GM12875 (cell line): ENCODE measurements around the gene IL37.

ENCODE experiments used
- H3K4me3 ChIP-seq: one replicate; pipeline ENCODE4 v1.5.1; 2011; ENCODE audit warnings: low read depth, low read length, control low read depth
- TF ChIP-seq, protein P1 (sequence below): IDR thresholded peaks from 2 replicates; pipeline ENCODE4 v1.5.1; 2011; ENCODE audit warnings: low read depth, mild to moderate bottlenecking, control low read depth, inconsistent platforms, low read length, moderate library complexity, borderline replicate concordance; ENCODE audit not compliant: insufficient read depth

Gene IL37

GRCh38 chr2:112939425-112939824 is 28.5 kb downstream of the IL37 start:
- TF ChIP-seq, protein P1, sequence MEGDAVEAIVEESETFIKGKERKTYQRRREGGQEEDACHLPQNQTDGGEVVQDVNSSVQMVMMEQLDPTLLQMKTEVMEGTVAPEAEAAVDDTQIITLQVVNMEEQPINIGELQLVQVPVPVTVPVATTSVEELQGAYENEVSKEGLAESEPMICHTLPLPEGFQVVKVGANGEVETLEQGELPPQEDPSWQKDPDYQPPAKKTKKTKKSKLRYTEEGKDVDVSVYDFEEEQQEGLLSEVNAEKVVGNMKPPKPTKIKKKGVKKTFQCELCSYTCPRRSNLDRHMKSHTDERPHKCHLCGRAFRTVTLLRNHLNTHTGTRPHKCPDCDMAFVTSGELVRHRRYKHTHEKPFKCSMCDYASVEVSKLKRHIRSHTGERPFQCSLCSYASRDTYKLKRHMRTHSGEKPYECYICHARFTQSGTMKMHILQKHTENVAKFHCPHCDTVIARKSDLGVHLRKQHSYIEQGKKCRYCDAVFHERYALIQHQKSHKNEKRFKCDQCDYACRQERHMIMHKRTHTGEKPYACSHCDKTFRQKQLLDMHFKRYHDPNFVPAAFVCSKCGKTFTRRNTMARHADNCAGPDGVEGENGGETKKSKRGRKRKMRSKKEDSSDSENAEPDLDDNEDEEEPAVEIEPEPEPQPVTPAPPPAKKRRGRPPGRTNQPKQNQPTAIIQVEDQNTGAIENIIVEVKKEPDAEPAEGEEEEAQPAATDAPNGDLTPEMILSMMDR: no peak
- H3K4me3 ChIP-seq: no peak overlapping the region

- TF ChIP-seq, protein P1: no peak
- H3K4me3 ChIP-seq: no peak overlapping the region
These were observed 30.1 kb downstream of the IL37 start for GRCh38 chr2:112940859-112941625.

DNA sequence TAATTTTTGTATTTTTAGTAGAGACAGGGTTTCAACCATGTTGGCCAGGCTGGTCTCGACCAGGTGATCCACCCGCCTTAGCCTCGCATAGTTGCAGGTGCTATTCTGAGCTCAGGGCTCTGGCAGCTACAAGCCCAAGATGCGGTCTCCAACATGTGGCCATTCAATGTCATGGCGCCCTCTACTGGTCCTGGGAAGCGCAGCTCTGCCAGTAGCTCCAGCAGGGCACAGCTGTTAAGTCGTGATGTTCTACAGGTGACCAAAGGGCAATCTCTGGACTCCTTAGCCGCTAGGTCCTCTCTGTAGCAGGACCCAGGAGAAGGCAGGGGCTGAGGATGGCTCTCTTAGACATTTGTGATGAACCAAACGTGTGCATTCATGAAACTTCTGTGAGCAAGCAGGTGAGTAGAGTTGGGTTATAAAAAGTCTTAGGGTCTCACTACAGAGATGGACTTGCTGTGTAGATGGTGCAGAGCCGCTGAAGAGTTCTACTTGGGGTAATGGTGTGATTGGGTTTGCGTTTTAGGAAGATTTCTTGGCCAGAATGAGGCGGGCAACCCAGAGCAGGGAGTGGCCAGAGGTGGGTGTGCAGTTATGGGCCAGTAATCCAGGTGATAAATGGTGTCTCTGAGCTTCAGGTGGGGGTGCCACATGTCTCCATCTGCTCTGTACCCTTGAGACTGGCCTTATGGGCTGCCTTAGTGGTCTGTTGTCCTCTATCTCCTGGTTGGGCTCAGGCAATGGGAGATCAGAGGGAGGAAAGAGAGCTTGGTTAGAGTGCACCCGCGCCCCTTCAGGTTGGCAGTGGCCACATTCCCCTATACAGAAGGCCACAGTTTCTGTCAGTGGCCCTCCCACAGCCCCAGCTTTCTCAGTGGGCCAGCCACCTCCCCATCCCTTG is 31.0 kb downstream of the IL37 start:
- no peak overlapping the region for H3K4me3 ChIP-seq
- TF ChIP-seq, protein P1: peak; percentile 98

GRCh38 chr2:112942654-112943002 is 31.7 kb downstream of the IL37 start:
- TF ChIP-seq, protein P1: no peak

DNA sequence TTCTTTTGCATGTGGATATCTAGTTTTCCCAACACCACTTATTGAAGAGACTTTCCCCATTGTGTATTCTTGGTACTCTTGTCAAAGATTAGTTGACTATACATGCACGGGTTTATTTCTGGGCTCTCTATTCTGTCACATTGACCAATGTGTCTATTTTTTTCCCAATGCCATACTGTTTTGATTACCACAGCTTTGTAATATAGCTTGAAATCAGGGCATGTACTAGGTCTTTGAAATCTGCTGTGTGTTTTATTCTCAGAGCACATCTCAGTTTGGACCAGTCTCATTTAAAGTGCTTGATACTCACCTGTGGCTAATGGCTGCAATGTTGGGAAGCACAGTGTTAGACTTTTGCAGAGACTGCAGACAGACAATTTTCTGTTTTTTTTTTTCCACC is 34.0 kb downstream of the IL37 start:
- TF ChIP-seq, protein P1: no peak
- no peak overlapping the region for H3K4me3 ChIP-seq

More at GRCh38 chr2:112942654-112943002, 31.7 kb downstream of the IL37 start:
- H3K4me3 ChIP-seq: no peak overlapping the region

DNA sequence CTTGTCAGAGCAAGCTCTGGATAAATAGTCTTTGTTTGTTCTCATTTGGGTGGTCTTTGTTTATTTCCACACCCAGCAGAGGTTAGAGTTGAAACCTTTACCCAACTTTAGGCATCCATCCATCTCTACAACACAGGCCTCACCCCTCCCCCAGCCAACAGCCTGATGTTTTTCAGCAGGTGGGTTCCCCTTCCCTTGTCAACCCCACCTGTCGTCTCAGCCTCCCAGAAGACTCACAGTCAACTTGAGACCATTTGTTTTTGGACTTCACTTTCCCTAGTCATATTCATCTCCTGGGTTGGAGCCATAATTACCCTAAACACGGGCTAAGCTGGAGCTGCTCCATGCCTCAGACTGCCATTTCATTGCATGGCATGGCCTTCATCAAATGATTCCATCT is 35.1 kb downstream of the IL37 start:
- H3K4me3 ChIP-seq: no peak overlapping the region
- TF ChIP-seq, protein P1: no peak
